Chondrocyte (in vitro differentiated cells): ENCODE results near the gene ELMO2. TPM values are rescaled to one million over a fixed set of nuclear protein-coding genes. Genes with fewer than 3 reads are reported as not detected.

ENCODE experiments used
- DNase-seq: peaks from one replicate; pipeline ENCODE4 v3.0.0; 2021; ENCODE audit warnings: mixed read lengths, low spot score
- H3K27ac Mint-ChIP-seq: one replicate; pipeline ENCODE4 v1.8.0; 2021; ENCODE audit warnings: mild to moderate bottlenecking, moderate library complexity, mixed read lengths; ENCODE audit not compliant: unreplicated experiment
- H3K27me3 Mint-ChIP-seq: 2 replicates; pipeline ENCODE4 v1.8.0; 2021; ENCODE audit warnings: low read depth, mixed read lengths
- H3K36me3 Mint-ChIP-seq: 2 replicates; pipeline ENCODE4 v1.8.0; 2021; ENCODE audit warnings: low read depth, mixed read lengths
- H3K4me1 Mint-ChIP-seq: 2 replicates; pipeline ENCODE4 v1.8.0; 2021; ENCODE audit warnings: low read depth, mild to moderate bottlenecking, mixed read lengths
- H3K4me3 Mint-ChIP-seq: one replicate; pipeline ENCODE4 v1.8.0; 2021; ENCODE audit warnings: mild to moderate bottlenecking, moderate library complexity, mixed read lengths; ENCODE audit not compliant: unreplicated experiment
- H3K9me3 Mint-ChIP-seq: 2 replicates; pipeline ENCODE4 v1.8.0; 2021; ENCODE audit warnings: low read depth, mixed read lengths
- total RNA-seq: library from RNA; stranded (reverse); gene quantifications from 3 replicates; pipeline ENCODE4 v1.2.1, GENCODE V29; 2021
- TF ChIP-seq, protein P1 (sequence below): fragments of 200-600 bp; sonication (generic); IDR thresholded peaks from 2 replicates; pipeline ENCODE4 v1.5.0; 2021; ENCODE audit warnings: antibody characterized with exemption, mild to moderate bottlenecking, moderate library complexity

The ELMO2 gene
- total RNA-seq, 1 donor from 2014 or later = 52.9 TPM

DNA sequence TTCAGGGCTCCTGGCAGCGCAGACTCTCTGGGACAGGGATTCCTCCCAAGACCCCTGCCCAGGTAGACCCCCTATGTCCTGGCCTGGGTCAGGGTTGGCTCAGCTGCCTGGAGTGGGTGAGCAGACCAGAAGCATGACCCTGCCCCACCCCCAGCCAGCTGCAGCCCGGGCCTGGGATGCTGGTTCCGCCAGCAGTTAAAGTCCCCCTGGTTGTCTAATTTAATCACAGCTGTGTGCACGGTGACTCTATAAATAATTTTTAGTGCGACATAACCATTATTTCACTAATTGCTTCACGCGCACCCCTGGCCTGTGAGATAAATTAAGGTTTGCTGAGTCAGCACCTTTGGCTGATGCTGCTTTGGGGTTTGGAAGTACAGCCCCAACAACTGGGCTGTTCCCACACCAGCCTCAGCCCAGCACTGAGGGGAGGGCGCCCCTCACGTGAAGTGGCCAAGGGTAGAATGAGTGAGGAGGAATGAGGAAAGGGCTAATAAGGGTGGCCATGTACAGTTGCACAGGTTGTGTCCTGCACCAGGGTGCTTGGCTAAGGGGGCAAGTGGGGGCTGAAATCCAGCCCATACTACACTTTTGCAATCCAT is 72.0 kb downstream of the ELMO2 start:
- no peak for DNase-seq
- Mint-ChIP-seq H3K27ac (no peak overlapping the region), H3K4me1 (no peaks in the 10 kb centered on the region), H3K27me3 (peaks cover 44% of the 10 kb centered on the region), H3K36me3 (peaks cover 2% of the 10 kb centered on the region), H3K9me3 (no peaks in the 10 kb centered on the region), H3K4me3 (no peak overlapping the region)
- TF ChIP-seq, protein P1, sequence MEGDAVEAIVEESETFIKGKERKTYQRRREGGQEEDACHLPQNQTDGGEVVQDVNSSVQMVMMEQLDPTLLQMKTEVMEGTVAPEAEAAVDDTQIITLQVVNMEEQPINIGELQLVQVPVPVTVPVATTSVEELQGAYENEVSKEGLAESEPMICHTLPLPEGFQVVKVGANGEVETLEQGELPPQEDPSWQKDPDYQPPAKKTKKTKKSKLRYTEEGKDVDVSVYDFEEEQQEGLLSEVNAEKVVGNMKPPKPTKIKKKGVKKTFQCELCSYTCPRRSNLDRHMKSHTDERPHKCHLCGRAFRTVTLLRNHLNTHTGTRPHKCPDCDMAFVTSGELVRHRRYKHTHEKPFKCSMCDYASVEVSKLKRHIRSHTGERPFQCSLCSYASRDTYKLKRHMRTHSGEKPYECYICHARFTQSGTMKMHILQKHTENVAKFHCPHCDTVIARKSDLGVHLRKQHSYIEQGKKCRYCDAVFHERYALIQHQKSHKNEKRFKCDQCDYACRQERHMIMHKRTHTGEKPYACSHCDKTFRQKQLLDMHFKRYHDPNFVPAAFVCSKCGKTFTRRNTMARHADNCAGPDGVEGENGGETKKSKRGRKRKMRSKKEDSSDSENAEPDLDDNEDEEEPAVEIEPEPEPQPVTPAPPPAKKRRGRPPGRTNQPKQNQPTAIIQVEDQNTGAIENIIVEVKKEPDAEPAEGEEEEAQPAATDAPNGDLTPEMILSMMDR = no peak

DNA sequence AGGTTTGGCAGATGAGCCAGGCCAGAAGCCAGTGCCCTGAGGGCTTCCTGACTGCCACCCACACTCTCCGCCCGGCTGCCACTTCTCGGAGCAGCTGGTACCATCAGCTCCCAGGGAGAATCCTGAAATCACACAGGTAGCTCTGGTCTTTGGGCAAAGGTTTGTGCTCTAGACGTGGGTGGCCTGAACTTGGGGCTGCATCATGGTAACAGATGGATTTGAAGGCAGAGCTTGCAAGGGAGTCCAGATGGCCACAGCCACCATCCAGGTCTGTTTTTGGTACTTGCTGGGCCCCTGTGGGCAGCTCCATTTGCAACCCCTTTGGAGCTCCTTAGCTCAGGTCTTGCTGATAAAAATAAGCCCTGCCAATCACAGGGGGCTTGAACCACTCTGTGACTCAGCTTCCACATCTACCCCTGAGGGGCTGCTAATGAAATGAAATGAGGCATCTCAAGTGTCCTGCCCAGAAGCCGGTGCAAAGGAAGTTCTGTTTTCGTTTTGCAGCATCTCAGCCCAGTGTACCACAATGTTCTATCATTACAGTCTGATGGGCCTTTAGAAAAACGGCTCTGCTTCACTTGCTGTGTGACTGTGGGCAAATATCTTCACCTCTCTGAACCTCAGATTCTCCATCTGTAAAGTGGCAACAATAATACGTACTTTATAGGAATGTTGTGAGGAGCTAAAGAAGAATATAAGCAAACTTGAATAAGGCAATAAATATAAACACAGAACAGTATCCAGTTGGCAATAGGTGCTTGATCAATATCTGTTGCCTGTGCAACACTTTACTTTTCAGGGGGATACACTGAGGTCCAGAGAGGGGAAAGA is 73.0 kb downstream of the ELMO2 start:
- TF ChIP-seq, protein P1 = no peak
- Mint-ChIP-seq H3K27me3 (peaks cover 38% of the 10 kb centered on the region), H3K27ac (no peak overlapping the region), H3K4me3 (no peak overlapping the region), H3K36me3 (peaks cover 3% of the 10 kb centered on the region), H3K4me1 (no peaks in the 10 kb centered on the region), H3K9me3 (no peaks in the 10 kb centered on the region)
- DNase-seq = no peak

DNA sequence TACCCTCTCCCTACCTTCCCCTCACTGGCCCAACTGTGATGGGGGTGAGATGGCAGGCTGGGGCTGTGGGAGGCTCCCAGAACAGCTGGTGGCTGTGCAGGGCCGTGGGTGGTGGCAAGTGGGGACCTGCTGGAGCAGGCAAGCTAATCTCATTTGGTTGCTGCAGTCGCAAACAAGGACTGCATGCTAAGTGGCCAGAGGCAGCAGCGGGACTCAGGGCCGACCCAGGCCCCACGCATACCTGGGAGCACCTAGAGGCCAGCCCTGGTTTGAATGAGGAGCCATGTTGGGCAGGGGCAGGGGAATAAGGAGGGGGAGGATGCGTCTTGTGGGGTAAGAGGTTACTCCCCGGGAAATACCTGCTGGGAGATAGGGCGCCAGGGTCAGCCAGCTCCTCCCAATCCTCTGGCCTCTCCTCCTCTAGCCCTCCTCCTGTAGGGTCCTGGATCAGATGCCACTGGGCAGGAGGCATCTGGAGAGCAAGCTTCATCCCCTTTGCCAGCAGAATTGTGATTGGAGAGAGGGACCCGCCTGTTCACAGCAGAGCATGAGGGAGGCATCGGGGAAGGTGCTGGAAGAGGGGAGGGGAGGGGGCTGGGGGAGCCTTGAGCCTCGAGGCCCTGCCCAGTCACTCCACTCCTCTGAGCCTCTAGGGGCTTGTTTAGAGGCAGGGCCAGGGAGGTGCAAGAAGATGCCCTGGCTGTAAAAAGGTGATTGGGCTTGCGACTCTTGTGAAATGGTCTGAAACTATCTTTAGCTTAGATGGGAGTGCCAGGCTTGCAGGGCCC is 73.8 kb downstream of the ELMO2 start:
- no peak overlapping the region for H3K27ac Mint-ChIP-seq
- TF ChIP-seq, protein P1 = no peak
- no peak for DNase-seq

DNA sequence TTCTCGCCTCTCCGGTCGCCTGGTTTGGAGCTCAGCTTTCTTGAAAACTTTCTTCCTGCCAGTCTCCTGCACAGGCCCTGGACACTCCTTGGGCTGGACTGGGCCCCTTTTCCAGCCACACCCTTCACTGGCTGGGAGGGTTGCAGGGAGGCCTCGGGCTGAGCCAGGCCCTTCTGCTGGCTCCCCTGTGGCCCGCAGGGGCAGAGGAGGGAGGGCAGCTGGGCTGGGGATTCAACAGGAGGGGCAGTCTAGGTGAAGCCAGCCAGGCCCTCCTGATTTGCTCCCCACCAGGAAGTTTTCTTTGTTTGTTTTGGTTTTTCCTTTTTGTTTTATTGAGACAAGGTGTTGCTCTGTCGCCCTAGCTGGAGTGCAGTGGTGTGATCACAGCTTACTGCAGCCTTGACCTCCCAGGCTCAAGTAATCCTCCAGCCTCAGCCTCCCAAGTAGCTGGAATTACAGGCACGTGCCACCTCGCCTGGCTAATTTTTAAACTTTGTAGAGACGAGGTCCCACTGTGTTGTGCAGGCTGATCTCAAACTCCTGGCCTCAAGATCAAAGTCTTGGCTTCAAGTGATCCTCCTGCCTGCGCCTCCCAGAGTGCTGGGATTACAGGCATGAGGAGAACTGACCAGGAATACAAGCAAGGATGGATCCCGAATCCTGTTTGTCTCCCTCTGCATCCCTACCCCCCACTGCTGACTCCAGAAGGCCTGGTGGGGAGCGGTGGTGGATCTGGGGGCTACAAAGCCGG is 74.6 kb downstream of the ELMO2 start:
- H3K9me3 Mint-ChIP-seq = no peaks in the 10 kb centered on the region

More for the DNA sequence above, 73.8 kb downstream of the ELMO2 start:
- Mint-ChIP-seq H3K36me3 (peaks cover 3% of the 10 kb centered on the region), H3K4me1 (no peaks in the 10 kb centered on the region), H3K4me3 (no peak overlapping the region), H3K27me3 (peaks cover 38% of the 10 kb centered on the region), H3K9me3 (no peaks in the 10 kb centered on the region)

More for the DNA sequence above, 74.6 kb downstream of the ELMO2 start:
- Mint-ChIP-seq H3K36me3 (peaks cover 3% of the 10 kb centered on the region), H3K27me3 (peaks cover 40% of the 10 kb centered on the region), H3K4me1 (no peaks in the 10 kb centered on the region), H3K4me3 (no peak overlapping the region), H3K27ac (no peak overlapping the region)
- no peak for DNase-seq
- TF ChIP-seq, protein P1 = no peak
